HepG2 (cell line): Measurements from ENCODE around the gene IL17D.

Experiments
- ATF1 ChIP-seq: IDR thresholded peaks from 2 replicates; pipeline ENCODE4 v1.6.1; 2016; ENCODE audit warnings: mild to moderate bottlenecking, control low read depth
- GLI4 ChIP-seq: sonication (generic); formaldehyde crosslinking; IDR thresholded peaks from 2 replicates; pipeline ENCODE4 v1.5.1; 2020; ENCODE audit warnings: missing genetic modification reagents, mild to moderate bottlenecking, moderate library complexity, borderline replicate concordance
- KDM3A ChIP-seq: IDR thresholded peaks from 2 replicates; pipeline ENCODE4 v1.6.1; 2018; ENCODE audit warnings: low read depth, missing compliant biosample characterization
- MIER3 ChIP-seq: IDR thresholded peaks from 2 replicates; pipeline ENCODE4 v1.6.1; 2016; ENCODE audit warnings: missing compliant biosample characterization, borderline replicate concordance
- NR2F1 ChIP-seq, 2 experiments: fragments of 450-650 bp in 1 of 2; formaldehyde crosslinking in 1 of 2; IDR thresholded peaks; 2 replicates each; pipeline versions ENCODE4 v1.5.0 to v1.6.1; 2016 to 2020; ENCODE audit warnings: mild to moderate bottlenecking in 1 of 2, missing compliant biosample characterization in 1 of 2, missing genetic modification reagents in 1 of 2, moderate library complexity in 1 of 2
- POLR2A ChIP-seq, 2 experiments: IDR thresholded peaks; 2 replicates each; pipeline ENCODE4 v1.6.1; 2011; ENCODE audit warnings: low read depth in 2 of 2, low read length in 2 of 2, mild to moderate bottlenecking in 1 of 2, moderate library complexity in 1 of 2; ENCODE audit not compliant: insufficient read depth in 1 of 2
- POLR2AphosphoS5 ChIP-seq: IDR thresholded peaks from 2 replicates; pipeline ENCODE4 v1.6.1; 2012; ENCODE audit warnings: low read depth, low read length
- TP53 ChIP-seq: sonication (generic); formaldehyde crosslinking; conservative IDR thresholded peaks from 2 replicates; pipeline ENCODE4 v1.4.0; 2020; ENCODE audit warnings: missing genetic modification reagents
- ZBTB7A ChIP-seq: sonication (generic); formaldehyde crosslinking; IDR thresholded peaks from 2 replicates; pipeline ENCODE4 v1.8.0; 2022; ENCODE audit warnings: mild to moderate bottlenecking, missing genetic modification reagents
- TF ChIP-seq, protein P1 (sequence below): sonication (generic); formaldehyde crosslinking; IDR thresholded peaks from 2 replicates; pipeline ENCODE4 v1.4.0; 2020; ENCODE audit warnings: missing genetic modification reagents

GRCh38 chr13:20701461-20701860 lies 2.0 kb upstream of the IL17D start:
- no peak for TF ChIP-seq POLR2A (IDR thresholded peaks at IDR 0.05; ENCODE audit: insufficient read depth in 1 of 2, low read depth in 2 of 2, low read length in 2 of 2)
- no peak for TF ChIP-seq TP53 (CRISPR knock-in tag)
- TF ChIP-seq MIER3 (CRISPR knock-in tag): no peak
- TF ChIP-seq, protein P1, sequence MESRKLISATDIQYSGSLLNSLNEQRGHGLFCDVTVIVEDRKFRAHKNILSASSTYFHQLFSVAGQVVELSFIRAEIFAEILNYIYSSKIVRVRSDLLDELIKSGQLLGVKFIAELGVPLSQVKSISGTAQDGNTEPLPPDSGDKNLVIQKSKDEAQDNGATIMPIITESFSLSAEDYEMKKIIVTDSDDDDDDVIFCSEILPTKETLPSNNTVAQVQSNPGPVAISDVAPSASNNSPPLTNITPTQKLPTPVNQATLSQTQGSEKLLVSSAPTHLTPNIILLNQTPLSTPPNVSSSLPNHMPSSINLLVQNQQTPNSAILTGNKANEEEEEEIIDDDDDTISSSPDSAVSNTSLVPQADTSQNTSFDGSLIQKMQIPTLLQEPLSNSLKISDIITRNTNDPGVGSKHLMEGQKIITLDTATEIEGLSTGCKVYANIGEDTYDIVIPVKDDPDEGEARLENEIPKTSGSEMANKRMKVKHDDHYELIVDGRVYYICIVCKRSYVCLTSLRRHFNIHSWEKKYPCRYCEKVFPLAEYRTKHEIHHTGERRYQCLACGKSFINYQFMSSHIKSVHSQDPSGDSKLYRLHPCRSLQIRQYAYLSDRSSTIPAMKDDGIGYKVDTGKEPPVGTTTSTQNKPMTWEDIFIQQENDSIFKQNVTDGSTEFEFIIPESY (CRISPR knock-in tag): no peak
- no peak for TF ChIP-seq KDM3A (CRISPR knock-in tag)
- TF ChIP-seq POLR2AphosphoS5: no peak
- no peak for TF ChIP-seq NR2F1 (CRISPR knock-in tag; IDR thresholded peaks at IDR 0.05)
- TF ChIP-seq GLI4 (CRISPR knock-in tag): no peak
- TF ChIP-seq ATF1 (CRISPR knock-in tag): no peak
- no peak for TF ChIP-seq ZBTB7A
